ENCODE results near the gene AGAP1. TPM values are rescaled to one million over a fixed set of nuclear protein-coding genes. Genes with fewer than 3 reads are reported as not detected.
A peak's percentile ranks its signal among the peaks of the same experiment; 100 is the strongest.

The AGAP1 gene
- total and polyA plus RNA-seq, 8 donors = 5.0 to 27.6 (median 17.4) TPM

GRCh38 chr2:235558572-235558971, 64.7 kb downstream of the AGAP1 start:
- Histone ChIP-seq H3K9me3 (no peaks in the 10 kb centered on the region), H3K36me3 (no peaks in the 10 kb centered on the region), H3K27me3 (no peaks in the 10 kb centered on the region), H3K4me3 (no peak overlapping the region), H3K27ac (no peak overlapping the region), H3K4me1 (peaks cover 0 to 8% (median 0%) of the 10 kb centered on the region in 3 donors)
- FAIRE-seq = no peak
- no peak for ATAC-seq
- no peak for DNase-seq
- intact Hi-C loops (cut with DNase I) = no loop called here
- WGBS, 2 donors = 93 to 98% methylated on average over 8 of the region's 8 CpGs
- no peak for TF ChIP-seq CTCF (IDR thresholded peaks at IDR 0.05)

- FAIRE-seq (no peak), ATAC-seq (no peak), DNase-seq (no peak)
- intact Hi-C loops (cut with DNase I) = no loop called here
- Histone ChIP-seq H3K4me3 (no peak overlapping the region), H3K9me3 (no peaks in the 10 kb centered on the region), H3K36me3 (no peaks in the 10 kb centered on the region), H3K27me3 (no peaks in the 10 kb centered on the region), H3K27ac (no peak overlapping the region), H3K4me1 (peaks cover 0 to 8% (median 0%) of the 10 kb centered on the region in 3 donors)
- WGBS, 2 donors = 92 to 93% methylated on average over 6 of the region's 6 CpGs
- no peak for TF ChIP-seq CTCF (IDR thresholded peaks at IDR 0.05)
Measured at GRCh38 chr2:235560345-235560744, 66.5 kb downstream of the AGAP1 start.

GRCh38 chr2:235561450-235561849, 67.6 kb downstream of the AGAP1 start:
- 93 to 100% methylated on average over 2 of the region's 2 CpGs for WGBS, 2 donors
- TF ChIP-seq CTCF (IDR thresholded peaks at IDR 0.05) = no peak
- no peaks in the 10 kb centered on the region for H3K27me3 ChIP-seq
- H3K9me3 ChIP-seq = no peaks in the 10 kb centered on the region
- ATAC-seq (peak in 1 of 4 donors; percentile 14), DNase-seq (no peak), FAIRE-seq (no peak)
- H3K4me1 ChIP-seq = peaks cover 0 to 8% (median 0%) of the 10 kb centered on the region in 3 donors
- intact Hi-C loops (cut with DNase I) = no loop called here
- no peak overlapping the region for H3K4me3 ChIP-seq
- H3K36me3 ChIP-seq = no peaks in the 10 kb centered on the region
- no peak overlapping the region for H3K27ac ChIP-seq

GRCh38 chr2:235562065-235562747, 68.4 kb downstream of the AGAP1 start:
- 83 to 86% methylated on average over 11 of the region's 11 CpGs for WGBS, 2 donors
- Histone ChIP-seq H3K4me1 (peaks cover 0 to 8% (median 0%) of the 10 kb centered on the region in 3 donors), H3K4me3 (no peak overlapping the region), H3K36me3 (no peaks in the 10 kb centered on the region), H3K27me3 (no peaks in the 10 kb centered on the region), H3K27ac (no peak overlapping the region), H3K9me3 (no peaks in the 10 kb centered on the region)
- intact Hi-C loops (cut with DNase I) = no loop called here
- FAIRE-seq (no peak), ATAC-seq (no peak), DNase-seq (no peak)
- TF ChIP-seq CTCF (IDR thresholded peaks at IDR 0.05) = no peak
